ENCODE measurements around the gene STYXL2.

GRCh38 chr1:167101754-167102153, 7.9 kb downstream of the STYXL2 start:
- TF ChIP-seq, protein P1, sequence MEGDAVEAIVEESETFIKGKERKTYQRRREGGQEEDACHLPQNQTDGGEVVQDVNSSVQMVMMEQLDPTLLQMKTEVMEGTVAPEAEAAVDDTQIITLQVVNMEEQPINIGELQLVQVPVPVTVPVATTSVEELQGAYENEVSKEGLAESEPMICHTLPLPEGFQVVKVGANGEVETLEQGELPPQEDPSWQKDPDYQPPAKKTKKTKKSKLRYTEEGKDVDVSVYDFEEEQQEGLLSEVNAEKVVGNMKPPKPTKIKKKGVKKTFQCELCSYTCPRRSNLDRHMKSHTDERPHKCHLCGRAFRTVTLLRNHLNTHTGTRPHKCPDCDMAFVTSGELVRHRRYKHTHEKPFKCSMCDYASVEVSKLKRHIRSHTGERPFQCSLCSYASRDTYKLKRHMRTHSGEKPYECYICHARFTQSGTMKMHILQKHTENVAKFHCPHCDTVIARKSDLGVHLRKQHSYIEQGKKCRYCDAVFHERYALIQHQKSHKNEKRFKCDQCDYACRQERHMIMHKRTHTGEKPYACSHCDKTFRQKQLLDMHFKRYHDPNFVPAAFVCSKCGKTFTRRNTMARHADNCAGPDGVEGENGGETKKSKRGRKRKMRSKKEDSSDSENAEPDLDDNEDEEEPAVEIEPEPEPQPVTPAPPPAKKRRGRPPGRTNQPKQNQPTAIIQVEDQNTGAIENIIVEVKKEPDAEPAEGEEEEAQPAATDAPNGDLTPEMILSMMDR (IDR thresholded peaks at IDR 0.05; ENCODE audit: extremely low read depth in 1 of 2, insufficient read depth in 1 of 2, low read depth in 1 of 2, low read length in 2 of 2): no peak
- TF ChIP-seq MYC (IDR thresholded peaks at IDR 0.05; ENCODE audit: low read depth, low read length): no peak
- no peak for TF ChIP-seq POLR2AphosphoS5 (IDR thresholded peaks at IDR 0.05; ENCODE audit: insufficient read depth, low read depth, low read length)
- TF ChIP-seq EZH2 (IDR thresholded peaks at IDR 0.05; ENCODE audit: borderline replicate concordance, low read depth, low read length, severe bottlenecking): no peak
- no peak for TF ChIP-seq POLR2A (IDR thresholded peaks at IDR 0.05; ENCODE audit: low read depth, low read length)

Measured in endothelial cell of umbilical vein (primary cell).